HepG2 (cell line): ENCODE data around the gene EIF5B. TPM values are rescaled to one million over a fixed set of nuclear protein-coding genes. Genes with fewer than 3 reads are reported as not detected.

Experiments used
- FOXK1 ChIP-seq: sonication (generic); formaldehyde crosslinking; IDR thresholded peaks from 2 replicates; pipeline ENCODE4 v1.4.0; 2020; ENCODE audit warnings: low read depth, missing genetic modification reagents, borderline replicate concordance
- HMG20B ChIP-seq: conservative IDR thresholded peaks from 2 replicates; pipeline ENCODE4 v1.6.1; 2016; ENCODE audit warnings: missing genetic modification reagents, missing compliant biosample characterization
- HOMEZ ChIP-seq: IDR thresholded peaks from 2 replicates; pipeline ENCODE4 v1.6.1; 2016; ENCODE audit warnings: low read depth
- PAX8 ChIP-seq: sonication (generic); formaldehyde crosslinking; IDR thresholded peaks from 2 replicates; pipeline ENCODE4 v1.8.0; 2022; ENCODE audit warnings: mild to moderate bottlenecking, missing genetic modification reagents, borderline replicate concordance
- POLR2G ChIP-seq: fragments of 200-400 bp; formaldehyde crosslinking; IDR thresholded peaks from 2 replicates; pipeline ENCODE4 v1.6.1; 2018; ENCODE audit warnings: mild to moderate bottlenecking, low read depth, low read length, moderate library complexity
- RAD21 ChIP-seq: fragments of 450-650 bp; formaldehyde crosslinking; IDR thresholded peaks from 2 replicates; pipeline ENCODE4 v1.5.0; 2020; ENCODE audit warnings: mild to moderate bottlenecking
- REL ChIP-seq: sonication (generic); formaldehyde crosslinking; conservative IDR thresholded peaks from 2 replicates; pipeline ENCODE4 v1.8.0; 2022; ENCODE audit warnings: mild to moderate bottlenecking, missing genetic modification reagents, moderate library complexity
- SKI ChIP-seq: fragments of 450-650 bp; IDR thresholded peaks from one replicate; pipeline ENCODE4 v1.6.1; 2018; ENCODE audit warnings: mild to moderate bottlenecking; ENCODE audit not compliant: partially characterized antibody
- SRSF4 ChIP-seq: fragments of 200-400 bp; formaldehyde crosslinking; IDR thresholded peaks from one replicate; pipeline ENCODE4 v1.6.1; 2018; ENCODE audit warnings: mild to moderate bottlenecking, low read depth, low read length, moderate library complexity; ENCODE audit not compliant: poor library complexity, severe bottlenecking
- TAF15 ChIP-seq: fragments of 200-400 bp; formaldehyde crosslinking; IDR thresholded peaks from one replicate; pipeline ENCODE4 v1.6.1; 2018; ENCODE audit warnings: mild to moderate bottlenecking, low read depth, low read length; ENCODE audit not compliant: poor library complexity, severe bottlenecking
- ZBTB7A ChIP-seq: sonication (generic); formaldehyde crosslinking; IDR thresholded peaks from 2 replicates; pipeline ENCODE4 v1.8.0; 2022; ENCODE audit warnings: mild to moderate bottlenecking, missing genetic modification reagents
- ZIK1 ChIP-seq: sonication (generic); formaldehyde crosslinking; IDR thresholded peaks from 2 replicates; pipeline ENCODE4 v1.5.0; 2020; ENCODE audit warnings: mild to moderate bottlenecking, low read depth, missing genetic modification reagents, borderline replicate concordance
- ZMYM4 ChIP-seq: sonication (generic); formaldehyde crosslinking; IDR thresholded peaks from 2 replicates; pipeline ENCODE4 v1.8.1; 2023; ENCODE audit warnings: mild to moderate bottlenecking, missing genetic modification reagents
- ZNF10 ChIP-seq: sonication (generic); formaldehyde crosslinking; IDR thresholded peaks from 2 replicates; pipeline ENCODE4 v1.4.0; 2020; ENCODE audit warnings: mild to moderate bottlenecking, low read depth, missing genetic modification reagents, borderline replicate concordance
- ZNF138 ChIP-seq: sonication (generic); formaldehyde crosslinking; IDR thresholded peaks from 2 replicates; pipeline ENCODE4 v1.5.0; 2020; ENCODE audit warnings: mild to moderate bottlenecking, low read depth, missing genetic modification reagents
- ZNF282 ChIP-seq: fragments of 450-650 bp; IDR thresholded peaks from 2 replicates; pipeline ENCODE4 v1.6.1; 2018; ENCODE audit not compliant: partially characterized antibody
- ZNF552 ChIP-seq: sonication (generic); formaldehyde crosslinking; IDR thresholded peaks from 2 replicates; pipeline ENCODE4 v1.9.0; 2022; ENCODE audit warnings: missing genetic modification reagents, mild to moderate bottlenecking, borderline replicate concordance
- ZNF605 ChIP-seq: sonication (generic); formaldehyde crosslinking; IDR thresholded peaks from 2 replicates; pipeline ENCODE4 v1.8.0; 2022; ENCODE audit warnings: mild to moderate bottlenecking, missing genetic modification reagents
- ZNF747 ChIP-seq: sonication (generic); formaldehyde crosslinking; IDR thresholded peaks from 2 replicates; pipeline ENCODE4 v1.8.1; 2023; ENCODE audit warnings: missing genetic modification reagents, mild to moderate bottlenecking, borderline replicate concordance
- ZNF766 ChIP-seq: sonication (generic); formaldehyde crosslinking; IDR thresholded peaks from 2 replicates; pipeline ENCODE4 v1.5.0; 2020; ENCODE audit warnings: missing genetic modification reagents, borderline replicate concordance
- ZNF773 ChIP-seq: sonication (generic); formaldehyde crosslinking; IDR thresholded peaks from 2 replicates; pipeline ENCODE4 v1.4.0; 2020; ENCODE audit warnings: missing genetic modification reagents, borderline replicate concordance
- ZSCAN12 ChIP-seq: sonication (generic); formaldehyde crosslinking; IDR thresholded peaks from 2 replicates; pipeline ENCODE4 v1.9.0; 2021; ENCODE audit warnings: mild to moderate bottlenecking, missing genetic modification reagents
- ZSCAN21 ChIP-seq: sonication (generic); formaldehyde crosslinking; IDR thresholded peaks from 2 replicates; pipeline ENCODE4 v1.8.0; 2022; ENCODE audit warnings: mild to moderate bottlenecking, missing genetic modification reagents, moderate library complexity, borderline replicate concordance
- polyA plus RNA-seq, 8 experiments: library from polyadenylated mRNA; depleted of rRNA in 3 of 8; stranded (reverse) in 7 of 8; unstranded in 1 of 8; fragments of >200 nt; fragmentation: Illumina TruSeq in 4 of 8; extraction: Trizol in 4 of 8; gene quantifications; 2 replicates each; pipeline versions ENCODE4 v1.2.1 to v1.2.3, GENCODE V29; 2011 to 2016; ENCODE audit warnings: low read depth in 4 of 8, missing spikeins in 1 of 8, mixed read lengths in 1 of 8; ENCODE audit not compliant: insufficient read depth in 1 of 8
- total RNA-seq, 5 experiments: library from RNA; depleted of rRNA; stranded (reverse); fragments of >200 nt; fragmentation: Illumina TruSeq; extraction: Trizol; gene quantifications; 2 replicates each; pipeline ENCODE4 v1.2.3, GENCODE V29; 2016; ENCODE audit warnings: low read depth in 1 of 5
- TF ChIP-seq, protein P1 (sequence below): sonication (generic); formaldehyde crosslinking; IDR thresholded peaks from 2 replicates; pipeline ENCODE4 v1.4.0; 2020; ENCODE audit warnings: missing genetic modification reagents, borderline replicate concordance

The EIF5B gene
- total and polyA plus RNA-seq, 2 of the 13 experiments (the other 11 are each of a cell fraction or from before 2014, with no cell fraction given) = 8.8 to 32.1 TPM

- no peak for TF ChIP-seq ZSCAN12 (CRISPR knock-in tag)
- TF ChIP-seq RAD21 = peak; percentile 46
- no peak for TF ChIP-seq ZNF10 (CRISPR knock-in tag)
- peak; percentile 43; the same call in 1 of the 2 replicates for TF ChIP-seq ZSCAN21 (CRISPR knock-in tag)
- no peak for TF ChIP-seq SRSF4
- no peak for TF ChIP-seq ZNF282
- peak; percentile 99 for TF ChIP-seq POLR2G
- no peak for TF ChIP-seq ZNF773
- 0 out of 2 replicates have a peak, but pooled peaks have one; percentile 68 for TF ChIP-seq ZNF552 (CRISPR knock-in tag)
- peak; percentile 95 for TF ChIP-seq FOXK1 (CRISPR knock-in tag)
- peak; percentile 75; the same call in 1 of the 2 replicates for TF ChIP-seq ZNF747 (CRISPR knock-in tag)
- TF ChIP-seq PAX8 (CRISPR knock-in tag) = 0 out of 2 replicates have a peak, but pooled peaks have one; percentile 71
- TF ChIP-seq ZMYM4 (CRISPR knock-in tag) = peak; percentile 97
- TF ChIP-seq TAF15 = no peak
- peak; percentile 51 for TF ChIP-seq SKI
- peak; percentile 84 for TF ChIP-seq ZBTB7A
- TF ChIP-seq HMG20B (CRISPR knock-in tag) = 0 out of 2 replicates have a peak, but pooled peaks have one; percentile 33
- peak; percentile 78; the same call in 1 of the 2 replicates for TF ChIP-seq ZNF605
- TF ChIP-seq HOMEZ (CRISPR knock-in tag) = peak; percentile 71
- TF ChIP-seq ZIK1 (CRISPR knock-in tag) = no peak
- no peak for TF ChIP-seq ZNF766
- TF ChIP-seq ZNF138 (CRISPR knock-in tag) = no peak
- TF ChIP-seq, protein P1, sequence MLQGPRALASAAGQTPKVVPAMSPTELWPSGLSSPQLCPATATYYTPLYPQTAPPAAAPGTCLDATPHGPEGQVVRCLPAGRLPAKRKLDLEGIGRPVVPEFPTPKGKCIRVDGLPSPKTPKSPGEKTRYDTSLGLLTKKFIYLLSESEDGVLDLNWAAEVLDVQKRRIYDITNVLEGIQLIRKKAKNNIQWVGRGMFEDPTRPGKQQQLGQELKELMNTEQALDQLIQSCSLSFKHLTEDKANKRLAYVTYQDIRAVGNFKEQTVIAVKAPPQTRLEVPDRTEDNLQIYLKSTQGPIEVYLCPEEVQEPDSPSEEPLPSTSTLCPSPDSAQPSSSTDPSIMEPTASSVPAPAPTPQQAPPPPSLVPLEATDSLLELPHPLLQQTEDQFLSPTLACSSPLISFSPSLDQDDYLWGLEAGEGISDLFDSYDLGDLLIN (CRISPR knock-in tag) = no peak
- TF ChIP-seq REL = no peak
These were observed 1.0 kb upstream of the EIF5B start, which contains the start of gene TXNDC9 (continued) for GRCh38 chr2:99335911-99336803.
